ENCODE results near the gene FLNB. TPM values are rescaled to one million over a fixed set of nuclear protein-coding genes. Genes with fewer than 3 reads are reported as not detected.
A peak's percentile ranks its signal among the peaks of the same experiment; 100 is the strongest.

The FLNB gene
- total and polyA plus RNA-seq, 2 of the 13 experiments (the other 11 are each of a cell fraction or from before 2014, with no cell fraction given): 106 to 130 TPM

- TF ChIP-seq ZNF704 (CRISPR knock-in tag; IDR thresholded peaks at IDR 0.05; ENCODE audit: borderline replicate concordance) (no peak), SP1 (IDR thresholded peaks at IDR 0.05) (no peak), SP1 (CRISPR knock-in tag; IDR thresholded peaks at IDR 0.05) (no peak), SALL2 (CRISPR knock-in tag; IDR thresholded peaks at IDR 0.05) (no peak), SP140L (CRISPR knock-in tag; IDR thresholded peaks at IDR 0.05; ENCODE audit: borderline replicate concordance) (no peak), ZNF121 (CRISPR knock-in tag; IDR thresholded peaks at IDR 0.05) (no peak), SIX4 (CRISPR knock-in tag; IDR thresholded peaks at IDR 0.05) (no peak), LRRFIP1 (CRISPR knock-in tag; conservative IDR thresholded peaks at IDR 0.05) (no peak), GMEB1 (CRISPR knock-in tag; IDR thresholded peaks at IDR 0.05; ENCODE audit: borderline replicate concordance) (no peak), CSRNP2 (CRISPR knock-in tag; conservative IDR thresholded peaks at IDR 0.05; ENCODE audit: low read depth) (no peak), NR1H2 (CRISPR knock-in tag; IDR thresholded peaks at IDR 0.05; ENCODE audit: borderline replicate concordance, low read depth) (no peak), ARNT2 (CRISPR knock-in tag; IDR thresholded peaks at IDR 0.05; ENCODE audit: low read depth) (no peak), DMAP1 (CRISPR knock-in tag; IDR thresholded peaks at IDR 0.05) (no peak), ZNF205 (CRISPR knock-in tag; IDR thresholded peaks at IDR 0.05) (0 out of 2 replicates have a peak, but pooled peaks have one; percentile 9), RFX1 (IDR thresholded peaks at IDR 0.05) (no peak), SOX13 (IDR thresholded peaks at IDR 0.05) (peak; percentile 17; the same call in 1 of the 2 replicates), SOX13 (CRISPR knock-in tag; conservative IDR thresholded peaks at IDR 0.05 in 1 of 2, IDR thresholded peaks at IDR 0.05 in 1 of 2) (peak in 1 of 2 experiments; percentile 60; a peak in 2 of 4 replicates), KAT7 (CRISPR knock-in tag; IDR thresholded peaks at IDR 0.05; ENCODE audit: borderline replicate concordance) (no peak), HMG20A (CRISPR knock-in tag; IDR thresholded peaks at IDR 0.05; ENCODE audit: borderline replicate concordance) (no peak), ZNF703 (CRISPR knock-in tag; IDR thresholded peaks at IDR 0.05; ENCODE audit: borderline replicate concordance) (no peak), ZNF776 (CRISPR knock-in tag; IDR thresholded peaks at IDR 0.05) (no peak), KMT2A (CRISPR knock-in tag; IDR thresholded peaks at IDR 0.05) (no peak), NR3C1 (CRISPR knock-in tag; IDR thresholded peaks at IDR 0.05) (no peak), NR0B2 (CRISPR knock-in tag; IDR thresholded peaks at IDR 0.05) (no peak)
These were observed 44.4 kb downstream of the FLNB start (continued) for GRCh38 chr3:58052373-58053273.
